ENCODE data around the gene SPINK13. TPM values are rescaled to one million over a fixed set of nuclear protein-coding genes. Genes with fewer than 3 reads are reported as not detected.
"Not testable (repeated sequence)": the region's sequence is repeated elsewhere in the genome, so short reads cannot be mapped to it uniquely, and the experiment has no call there.

The SPINK13 gene
- total RNA-seq, 1 donor from 2014 or later, result 0.58 TPM

GRCh38 chr5:148237785-148238417 is 30.7 kb upstream of the SPINK13 start:
- DNase-seq (ENCODE audit: low read depth), result no peak
- H3K4me3 ChIP-seq (ENCODE audit: low read depth, low read length), result no peak overlapping the region
- TF ChIP-seq CTCF (conservative IDR thresholded peaks at IDR 0.05; ENCODE audit: low read depth, low read length), result no peak

- no peak for DNase-seq (ENCODE audit: low read depth)
- TF ChIP-seq CTCF (conservative IDR thresholded peaks at IDR 0.05; ENCODE audit: low read depth, low read length), result no peak
- no peak within 1 kb of the TSS for H3K4me3 ChIP-seq (ENCODE audit: low read depth, low read length)
Measured at GRCh38 chr5:148238418-148238794, 30.2 kb upstream of the SPINK13 start, which contains the start of gene MARCOL. TSS of gene MARCOL (plus strand) at chr5:148238525. CDS start at chr5:148238598, 73 bp downstream.

- TF ChIP-seq CTCF (conservative IDR thresholded peaks at IDR 0.05; ENCODE audit: low read depth, low read length), result no peak
Measured at GRCh38 chr5:148248894-148249293, 19.7 kb upstream of the SPINK13 start.

GRCh38 chr5:148255456-148255855 is 13.1 kb upstream of the SPINK13 start:
- no peak for TF ChIP-seq CTCF (conservative IDR thresholded peaks at IDR 0.05; ENCODE audit: low read depth, low read length)
- no peak overlapping the region for H3K4me3 ChIP-seq (ENCODE audit: low read depth, low read length)
- DNase-seq (ENCODE audit: low read depth), result no peak

More at GRCh38 chr5:148248894-148249293, 19.7 kb upstream of the SPINK13 start:
- H3K4me3 ChIP-seq (ENCODE audit: low read depth, low read length), result no peak overlapping the region
- peak; percentile 6 for DNase-seq (ENCODE audit: low read depth)

- no peak for TF ChIP-seq CTCF (conservative IDR thresholded peaks at IDR 0.05; ENCODE audit: low read depth, low read length)
- DNase-seq (ENCODE audit: low read depth), result no peak
- H3K4me3 ChIP-seq (ENCODE audit: low read depth, low read length), result no peak overlapping the region
Measured at GRCh38 chr5:148259288-148259687, 9.3 kb upstream of the SPINK13 start.

- DNase-seq (ENCODE audit: low read depth), result no peak
- no peak overlapping the region for H3K4me3 ChIP-seq (ENCODE audit: low read depth, low read length)
- TF ChIP-seq CTCF (conservative IDR thresholded peaks at IDR 0.05; ENCODE audit: low read depth, low read length), result no peak
Measured at GRCh38 chr5:148261221-148261620, 7.4 kb upstream of the SPINK13 start.

GRCh38 chr5:148267962-148268361 is 632 bp upstream of the SPINK13 start:
- H3K4me3 ChIP-seq (ENCODE audit: low read depth, low read length), result peak overlapping the region; percentile 39
- DNase-seq (ENCODE audit: low read depth), result peak; percentile 64

GRCh38 chr5:148275129-148275528 is 6.5 kb downstream of the SPINK13 start:
- not testable (repeated sequence) for DNase-seq (ENCODE audit: low read depth); H3K4me3 ChIP-seq (ENCODE audit: low read depth, low read length)

More at GRCh38 chr5:148267962-148268361, 632 bp upstream of the SPINK13 start:
- TF ChIP-seq CTCF (conservative IDR thresholded peaks at IDR 0.05; ENCODE audit: low read depth, low read length), result no peak

- H3K4me3 ChIP-seq (ENCODE audit: low read depth, low read length); DNase-seq (ENCODE audit: low read depth): not testable (repeated sequence)
Measured at GRCh38 chr5:148280893-148281292, 12.3 kb downstream of the SPINK13 start.

- not testable (repeated sequence) for H3K4me3 ChIP-seq (ENCODE audit: low read depth, low read length); DNase-seq (ENCODE audit: low read depth)
Measured at GRCh38 chr5:148281336-148281735, 12.7 kb downstream of the SPINK13 start.
